Vagina (tissue), 2 donors: Measurements from ENCODE around the gene ING1.

Experiments
- POLR2AphosphoS5 ChIP-seq, 2 donors: sonication (generic); formaldehyde crosslinking; IDR thresholded peaks; one replicate each; pipeline ENCODE4 v1.9.0; 2017; ENCODE audit warnings: antibody characterized with exemption in 2 of 2, mild to moderate bottlenecking in 2 of 2, low read depth in 1 of 2; ENCODE audit not compliant: insufficient read depth in 1 of 2
- TF ChIP-seq, protein P1 (sequence below), 3 experiments: fragments of 450-650 bp in 2 of 3; fragments of 200-600 bp in 1 of 3; sonication (generic) in 1 of 3; IDR thresholded peaks; one replicate each; pipeline ENCODE4 v1.5.1; 2017 to 2019; ENCODE audit warnings: antibody characterized with exemption in 3 of 3, mild to moderate bottlenecking in 2 of 3, moderate library complexity in 2 of 3

DNA sequence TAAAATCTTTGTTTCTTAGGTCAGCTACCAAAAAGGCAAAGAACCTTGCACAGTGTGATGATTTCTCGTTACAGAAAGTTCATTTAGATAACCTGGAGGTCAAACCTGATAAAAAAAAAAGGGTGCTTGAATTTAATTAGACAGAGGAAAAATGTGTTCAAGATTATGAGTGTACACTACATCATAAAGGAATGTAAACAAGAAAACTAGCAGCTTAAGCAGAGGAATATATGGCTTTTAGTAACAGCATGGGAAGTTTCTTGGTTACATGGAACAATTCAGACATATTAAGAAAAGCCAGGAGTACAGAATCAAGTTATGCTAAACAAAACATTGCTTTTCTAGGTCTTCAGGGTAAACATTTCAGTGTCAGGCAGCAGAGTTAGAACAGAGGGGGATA, 32.9 kb downstream of the ING1 start:
- TF ChIP-seq, protein P1, sequence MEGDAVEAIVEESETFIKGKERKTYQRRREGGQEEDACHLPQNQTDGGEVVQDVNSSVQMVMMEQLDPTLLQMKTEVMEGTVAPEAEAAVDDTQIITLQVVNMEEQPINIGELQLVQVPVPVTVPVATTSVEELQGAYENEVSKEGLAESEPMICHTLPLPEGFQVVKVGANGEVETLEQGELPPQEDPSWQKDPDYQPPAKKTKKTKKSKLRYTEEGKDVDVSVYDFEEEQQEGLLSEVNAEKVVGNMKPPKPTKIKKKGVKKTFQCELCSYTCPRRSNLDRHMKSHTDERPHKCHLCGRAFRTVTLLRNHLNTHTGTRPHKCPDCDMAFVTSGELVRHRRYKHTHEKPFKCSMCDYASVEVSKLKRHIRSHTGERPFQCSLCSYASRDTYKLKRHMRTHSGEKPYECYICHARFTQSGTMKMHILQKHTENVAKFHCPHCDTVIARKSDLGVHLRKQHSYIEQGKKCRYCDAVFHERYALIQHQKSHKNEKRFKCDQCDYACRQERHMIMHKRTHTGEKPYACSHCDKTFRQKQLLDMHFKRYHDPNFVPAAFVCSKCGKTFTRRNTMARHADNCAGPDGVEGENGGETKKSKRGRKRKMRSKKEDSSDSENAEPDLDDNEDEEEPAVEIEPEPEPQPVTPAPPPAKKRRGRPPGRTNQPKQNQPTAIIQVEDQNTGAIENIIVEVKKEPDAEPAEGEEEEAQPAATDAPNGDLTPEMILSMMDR (IDR thresholded peaks at IDR 0.05) = no peak
- TF ChIP-seq POLR2AphosphoS5 (IDR thresholded peaks at IDR 0.05; ENCODE audit: insufficient read depth in 1 of 2, low read depth in 1 of 2) = no peak
